Esophagus (tissue), 2 donors: Measurements from ENCODE around the gene MEGF9. TPM values are rescaled to one million over a fixed set of nuclear protein-coding genes. Genes with fewer than 3 reads are reported as not detected.

Experiments used
- H3K27ac ChIP-seq, 2 donors: one replicate each; pipeline ENCODE4 v1.5.1; 2013; ENCODE audit warnings: low read depth in 2 of 2, mild to moderate bottlenecking in 2 of 2, inconsistent platforms in 1 of 2, low read length in 1 of 2, moderate library complexity in 1 of 2
- H3K27me3 ChIP-seq, 2 donors: one replicate each; pipeline ENCODE4 v1.6.1; 2013; ENCODE audit warnings: low read length in 2 of 2, control low read depth in 1 of 2, mild to moderate bottlenecking in 1 of 2; ENCODE audit not compliant: insufficient read depth in 2 of 2, control insufficient read depth in 1 of 2
- H3K36me3 ChIP-seq, 2 donors: one replicate each; pipeline ENCODE4 v1.6.1; 2013; ENCODE audit warnings: low read length in 1 of 2; ENCODE audit not compliant: control insufficient read depth in 2 of 2, insufficient read depth in 2 of 2
- H3K4me1 ChIP-seq, 2 donors: one replicate each; pipeline ENCODE4 v1.6.1; 2013; ENCODE audit warnings: low read length in 1 of 2; ENCODE audit not compliant: control insufficient read depth in 2 of 2, insufficient read depth in 2 of 2
- H3K4me3 ChIP-seq, 2 donors: one replicate each; pipeline ENCODE4 v1.5.1; 2013; ENCODE audit warnings: low read length in 2 of 2, mild to moderate bottlenecking in 2 of 2, low read depth in 1 of 2, moderate library complexity in 1 of 2
- H3K9me3 ChIP-seq, 2 donors: one replicate each; pipeline ENCODE4 v1.6.1; 2013; ENCODE audit warnings: mild to moderate bottlenecking in 2 of 2, low read depth in 1 of 2, low read length in 1 of 2, moderate library complexity in 1 of 2; ENCODE audit not compliant: control insufficient read depth in 2 of 2, insufficient read depth in 1 of 2
- WGBS, 2 donors: extraction: QIAGEN DNeasy Blood & Tissue Kit; methylation state at CpG; one replicate each; pipeline ENCODE4 v1.1.7; 2013; 5-methylcytosine and 5-hydroxymethylcytosine counted together
- polyA plus RNA-seq, 2 donors: library from polyadenylated mRNA; stranded (reverse); fragments of 200-250 nt; gene quantifications; one replicate each; pipeline ENCODE4 v1.2.3, GENCODE V29; 2013
- donor health status: healthy with polysubstance abuse.
- donor health status: Bipolar disorder and iron deficiency.

MEGF9 gene
- polyA plus RNA-seq, 2 donors: 7.3 to 8.0 TPM

DNA sequence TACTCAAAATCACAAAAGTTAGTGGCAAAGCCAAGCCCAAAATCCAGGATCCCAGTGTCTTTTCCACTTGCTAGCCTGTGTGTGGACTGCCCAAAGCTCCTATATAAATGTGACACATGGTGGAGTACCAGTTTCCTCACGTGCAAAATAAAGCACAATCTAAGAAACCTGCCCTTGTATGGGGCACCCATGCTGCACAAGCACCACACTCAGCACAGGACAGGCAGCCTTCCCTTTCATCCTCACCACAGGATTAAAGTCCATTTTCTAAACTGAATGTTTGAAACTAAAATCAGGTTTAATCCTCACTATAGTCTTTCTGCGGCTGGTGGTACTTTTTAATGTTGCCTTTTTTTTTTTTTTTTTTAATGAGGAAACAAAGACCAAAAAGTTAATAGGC, 139.8 kb downstream of the MEGF9 start:
- peaks cover 0 to 7% of the 10 kb centered on the region in 2 donors for H3K4me1 ChIP-seq
- WGBS, 2 donors: 63 to 68% methylated on average over 2 of the region's 2 CpGs
- no peaks in the 10 kb centered on the region for H3K9me3 ChIP-seq
- H3K4me3 ChIP-seq: no peak overlapping the region
- H3K36me3 ChIP-seq: peaks cover 8 to 13% of the 10 kb centered on the region in 2 donors
- no peak overlapping the region for H3K27ac ChIP-seq
- no peaks in the 10 kb centered on the region for H3K27me3 ChIP-seq

DNA sequence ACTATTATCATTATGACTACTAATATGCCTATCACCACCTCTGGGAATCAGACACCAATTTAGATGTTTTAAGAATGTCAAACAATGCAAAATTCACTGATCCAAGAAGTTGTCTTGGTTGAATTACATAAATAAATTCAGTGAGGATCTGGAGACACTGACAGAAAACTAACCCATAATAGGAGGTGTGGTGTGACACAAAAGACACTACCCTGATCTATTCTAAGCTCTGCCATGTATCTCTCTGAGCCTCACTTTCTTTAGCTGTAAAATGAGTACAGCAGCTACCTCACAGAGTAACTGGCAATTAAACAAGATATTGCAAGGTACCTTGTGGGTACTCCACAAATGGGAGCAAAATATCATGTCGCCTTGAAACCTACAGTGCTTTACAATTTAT, 141.8 kb downstream of the MEGF9 start:
- peaks cover 11 to 19% of the 10 kb centered on the region in 2 donors for H3K36me3 ChIP-seq
- WGBS, 2 donors: 97 to 99% methylated on average over 1 of the region's 1 CpG

DNA sequence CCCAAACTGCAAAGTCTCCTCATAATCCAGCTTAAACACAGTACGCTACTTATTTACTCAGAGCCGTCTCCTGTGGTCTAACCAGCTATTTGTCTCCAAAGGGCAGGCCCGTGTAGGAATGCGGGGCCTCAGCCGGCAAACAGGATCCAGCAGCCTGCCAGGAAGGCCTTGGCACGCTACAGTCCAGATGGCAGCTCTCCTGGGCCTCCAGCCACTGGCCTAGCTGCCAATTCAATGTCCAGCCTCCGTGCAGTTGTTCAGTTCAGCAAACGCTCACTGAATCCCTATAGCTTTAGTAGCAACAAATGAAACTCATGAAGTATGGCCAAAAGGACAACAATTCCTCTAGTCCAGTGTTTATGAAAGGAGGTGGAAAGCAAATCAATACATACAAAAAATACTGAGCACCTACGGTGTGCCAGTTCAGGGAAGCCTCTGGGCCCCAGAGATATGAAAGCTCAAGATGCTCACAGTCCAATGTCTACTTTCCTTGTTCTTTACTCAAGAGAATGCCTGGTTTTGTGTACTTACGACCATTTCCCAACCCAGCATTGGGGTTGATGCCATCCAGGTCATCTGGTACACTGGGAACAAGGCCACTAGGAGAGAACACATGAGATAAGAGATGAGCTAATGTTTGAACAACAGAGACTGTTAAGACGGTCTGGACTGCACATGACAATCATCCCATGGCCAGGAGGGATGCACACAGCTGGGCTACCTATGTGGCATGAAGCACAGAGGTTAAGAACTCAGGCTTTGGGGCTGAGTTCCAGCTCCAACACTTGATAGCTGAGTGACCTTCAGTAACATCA, 142.6 kb downstream of the MEGF9 start:
- Histone ChIP-seq H3K36me3 (peaks cover 11 to 19% of the 10 kb centered on the region in 2 donors), H3K9me3 (no peaks in the 10 kb centered on the region), H3K27ac (no peak overlapping the region), H3K4me1 (no peaks in the 10 kb centered on the region), H3K4me3 (no peak overlapping the region), H3K27me3 (no peaks in the 10 kb centered on the region)
- 51 to 56% methylated on average over 11 of the region's 11 CpGs for WGBS, 2 donors

More for the DNA sequence above, 141.8 kb downstream of the MEGF9 start:
- Histone ChIP-seq H3K27ac (no peak overlapping the region), H3K4me1 (no peaks in the 10 kb centered on the region), H3K9me3 (no peaks in the 10 kb centered on the region), H3K27me3 (no peaks in the 10 kb centered on the region), H3K4me3 (no peak overlapping the region)

DNA sequence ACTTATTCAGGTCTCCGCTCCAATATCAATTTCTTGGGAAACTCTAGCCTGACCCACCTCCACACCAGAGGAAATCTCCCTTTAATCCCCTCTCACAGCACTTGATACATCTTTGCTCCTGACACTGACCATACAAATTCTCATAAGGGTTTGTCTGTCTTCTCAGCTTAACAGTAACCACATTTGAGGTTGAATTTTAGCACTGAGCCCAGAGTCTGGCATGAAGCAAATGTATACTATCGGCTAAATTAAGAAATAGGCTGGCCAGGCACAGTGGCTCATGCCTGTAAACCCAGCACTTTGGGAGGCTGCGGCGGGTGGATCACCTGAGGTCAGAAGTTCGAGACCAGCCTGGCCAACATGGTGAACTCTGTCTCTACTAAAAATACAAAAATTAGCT, 144.0 kb downstream of the MEGF9 start:
- WGBS, 2 donors: 95 to 98% methylated on average over 5 of the region's 5 CpGs

DNA sequence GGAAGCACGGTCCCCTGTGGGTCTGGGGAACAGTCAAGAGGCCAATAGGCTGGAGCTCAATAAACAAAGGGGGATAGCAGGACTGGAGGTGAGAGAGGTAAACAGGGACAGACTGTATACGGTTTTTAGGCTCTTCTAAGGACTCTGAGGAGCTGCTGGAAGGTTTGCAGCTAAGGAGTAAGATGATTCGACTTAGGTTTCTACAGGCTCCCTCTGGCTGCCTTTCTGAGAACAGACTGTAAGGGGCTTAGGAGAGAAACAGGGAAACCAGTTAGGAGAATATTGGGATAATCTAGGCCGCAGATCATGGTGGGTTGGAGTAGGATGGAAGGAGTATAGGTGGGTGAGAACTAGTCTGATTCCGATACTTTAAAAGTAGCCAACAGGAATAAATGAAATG, 144.7 kb downstream of the MEGF9 start:
- 90 to 91% methylated on average over 5 of the region's 5 CpGs for WGBS, 2 donors
- Histone ChIP-seq H3K36me3 (peaks cover 11 to 19% of the 10 kb centered on the region in 2 donors), H3K4me3 (no peak overlapping the region), H3K4me1 (no peaks in the 10 kb centered on the region), H3K9me3 (no peaks in the 10 kb centered on the region), H3K27ac (no peak overlapping the region), H3K27me3 (no peaks in the 10 kb centered on the region)

More for the DNA sequence above, 144.0 kb downstream of the MEGF9 start:
- Histone ChIP-seq H3K27me3 (no peaks in the 10 kb centered on the region), H3K9me3 (no peaks in the 10 kb centered on the region), H3K36me3 (peaks cover 11 to 19% of the 10 kb centered on the region in 2 donors), H3K27ac (no peak overlapping the region), H3K4me1 (no peaks in the 10 kb centered on the region), H3K4me3 (no peak overlapping the region)

- no peaks in the 10 kb centered on the region for H3K9me3 ChIP-seq
- peaks cover 11 to 19% of the 10 kb centered on the region in 2 donors for H3K36me3 ChIP-seq
- no peaks in the 10 kb centered on the region for H3K27me3 ChIP-seq
- WGBS, 2 donors: 93 to 95% methylated on average over 5 of the region's 5 CpGs
- H3K4me1 ChIP-seq: no peaks in the 10 kb centered on the region
- no peak overlapping the region for H3K27ac ChIP-seq
- H3K4me3 ChIP-seq: no peak overlapping the region
Measured at GRCh38 chr9:120568816-120569215, 145.5 kb downstream of the MEGF9 start.

DNA sequence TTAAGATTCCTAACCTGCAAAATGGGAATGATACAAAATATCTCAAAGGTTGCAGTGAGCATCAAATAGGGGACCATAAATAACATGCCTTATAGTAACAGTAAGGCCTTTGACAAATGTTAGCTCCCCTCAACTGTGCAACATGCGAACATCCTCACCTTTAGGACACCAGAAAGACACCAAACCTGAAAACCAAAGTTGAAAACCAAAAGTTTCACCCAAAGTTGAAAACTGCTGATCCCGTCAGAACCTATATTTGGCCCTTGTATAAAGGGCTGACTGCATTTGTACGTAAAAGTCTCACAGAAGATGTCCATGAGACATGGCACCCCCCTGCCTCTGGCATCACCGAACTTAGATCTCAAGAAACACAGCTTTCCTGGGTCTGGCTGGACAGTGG, 146.4 kb downstream of the MEGF9 start:
- Histone ChIP-seq H3K4me1 (peaks cover 0 to 4% of the 10 kb centered on the region in 2 donors), H3K4me3 (no peak overlapping the region), H3K9me3 (no peaks in the 10 kb centered on the region), H3K36me3 (peaks cover 11 to 23% of the 10 kb centered on the region in 2 donors), H3K27ac (no peak overlapping the region), H3K27me3 (no peaks in the 10 kb centered on the region)
- 96% methylated on average over 4 of the region's 4 CpGs for WGBS, 2 donors

GRCh38 chr9:120567081-120567480, 147.2 kb downstream of the MEGF9 start:
- WGBS, 2 donors: 92 to 94% methylated on average over 3 of the region's 3 CpGs
- Histone ChIP-seq H3K27ac (no peak overlapping the region), H3K27me3 (no peaks in the 10 kb centered on the region), H3K4me1 (peaks cover 0 to 5% of the 10 kb centered on the region in 2 donors), H3K36me3 (peaks cover 11 to 23% of the 10 kb centered on the region in 2 donors), H3K4me3 (no peak overlapping the region), H3K9me3 (no peaks in the 10 kb centered on the region)

DNA sequence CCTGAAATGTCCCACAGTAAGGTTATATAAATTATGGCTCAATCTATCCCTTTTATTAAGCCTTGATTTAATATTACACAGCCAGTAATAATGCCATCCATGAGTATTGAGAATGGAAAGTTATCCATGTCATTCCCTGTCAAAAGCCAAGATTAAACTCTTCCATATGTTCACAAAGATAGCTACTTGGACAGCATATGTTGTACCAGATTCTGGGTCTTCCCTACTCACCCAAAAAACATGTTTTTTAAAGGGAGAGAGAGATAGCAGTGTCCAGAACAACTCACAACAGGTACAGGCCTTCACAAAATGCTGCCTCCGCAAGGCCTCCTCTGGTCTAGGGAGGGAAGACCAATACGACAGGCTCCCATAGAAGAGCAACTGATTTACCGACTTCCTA, 149.7 kb downstream of the MEGF9 start:
- H3K36me3 ChIP-seq: peaks cover 5 to 13% of the 10 kb centered on the region in 2 donors
- H3K27ac ChIP-seq: no peak overlapping the region
- no peaks in the 10 kb centered on the region for H3K9me3 ChIP-seq
- no peaks in the 10 kb centered on the region for H3K27me3 ChIP-seq
- H3K4me3 ChIP-seq: no peak overlapping the region
- H3K4me1 ChIP-seq: peaks cover 0 to 5% of the 10 kb centered on the region in 2 donors
- 97% methylated on average over 3 of the region's 3 CpGs for WGBS, 2 donors
